HG03097 (cell line): ENCODE data around the gene DCAF4.

Experiments used
- ATAC-seq: cut with Tn5 transposase; IDR thresholded peaks from one replicate; pipeline ENCODE4 v1.9.1; 2021; ENCODE audit not compliant: unreplicated experiment, low FRiP score

Gene DCAF4

DNA sequence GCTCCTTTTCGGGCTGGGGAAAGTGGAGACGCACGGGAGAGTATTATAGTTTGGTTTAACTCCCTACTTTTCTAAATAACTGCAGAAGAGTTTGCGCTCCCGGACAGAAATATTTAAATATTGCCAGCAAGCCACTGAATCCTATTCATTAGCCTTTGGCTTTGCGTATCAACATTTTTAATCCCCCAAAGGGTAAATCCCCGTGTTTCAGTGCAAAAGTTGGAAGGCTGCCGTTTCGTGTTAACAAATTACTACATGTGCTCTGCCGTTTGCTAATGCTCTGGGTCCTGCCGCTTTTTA, 32.0 kb upstream of the DCAF4 start:
- ATAC-seq, result no peak

- no peak for ATAC-seq
These were observed 31.5 kb upstream of the DCAF4 start for GRCh38 chr14:72894623-72895378.

GRCh38 chr14:72898448-72898847, 27.8 kb upstream of the DCAF4 start:
- no peak for ATAC-seq

DNA sequence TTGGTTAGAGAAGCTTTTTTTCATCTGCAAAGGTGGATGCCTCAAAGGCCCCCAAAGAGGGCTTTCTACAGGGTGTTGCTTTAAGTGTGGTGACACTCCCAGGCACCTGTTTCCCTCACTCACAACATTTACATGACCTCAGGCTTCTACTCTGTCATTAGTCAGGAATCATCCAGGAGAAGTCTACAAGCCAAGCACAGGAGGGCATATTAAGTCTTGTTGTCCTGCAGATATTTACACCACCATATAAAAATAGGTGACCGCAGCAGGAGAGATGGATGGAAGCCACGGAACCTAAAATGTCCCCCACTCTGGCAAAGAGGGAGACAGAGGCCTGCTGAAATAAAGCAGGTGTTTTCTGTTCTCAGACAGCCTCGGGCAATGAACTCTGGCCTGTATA, 24.9 kb upstream of the DCAF4 start:
- ATAC-seq, result no peak

- ATAC-seq, result no peak
These were observed 23.3 kb upstream of the DCAF4 start for GRCh38 chr14:72902801-72903530.

DNA sequence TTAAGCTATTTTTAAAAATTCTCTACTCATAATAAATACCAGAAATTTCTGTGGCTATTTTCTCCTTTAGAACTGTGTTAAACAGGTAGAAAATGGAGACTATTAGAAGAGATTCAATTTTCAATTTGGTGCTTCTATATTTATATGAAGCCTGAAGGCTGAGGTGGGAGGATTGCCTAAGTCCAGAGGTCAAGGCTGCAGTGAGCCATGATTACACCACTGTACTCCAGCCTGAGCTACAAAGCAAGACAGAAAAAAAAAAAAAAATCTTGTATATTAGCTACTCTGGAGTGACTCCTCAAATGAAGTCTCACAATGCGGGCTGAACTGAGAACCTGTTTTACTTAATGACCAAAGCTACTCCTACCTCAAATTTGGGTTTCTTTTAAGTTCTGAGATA, 22.5 kb upstream of the DCAF4 start:
- no peak for ATAC-seq

GRCh38 chr14:72904218-72904617, 22.0 kb upstream of the DCAF4 start:
- no peak for ATAC-seq

- ATAC-seq, result no peak
These were observed 21.3 kb upstream of the DCAF4 start for GRCh38 chr14:72904840-72905561.

DNA sequence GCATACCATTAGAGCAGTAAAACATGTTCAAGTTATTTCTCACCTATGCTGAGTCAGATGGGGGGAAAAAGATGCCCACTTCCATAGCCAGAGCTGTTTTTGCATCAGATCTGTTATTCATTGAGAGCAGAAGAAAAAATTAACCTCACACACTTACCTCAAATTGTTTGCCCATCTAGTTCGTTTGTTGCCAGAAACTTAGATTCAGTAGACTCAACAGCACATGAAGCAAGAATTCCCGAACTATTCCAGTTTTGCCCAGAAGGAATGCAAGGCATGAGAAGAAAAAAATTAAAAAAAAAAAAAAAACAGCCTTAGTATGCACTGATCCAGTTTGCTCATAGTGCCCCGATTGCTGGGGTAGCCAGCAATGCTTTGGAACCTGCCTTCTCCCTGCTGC, 19.9 kb upstream of the DCAF4 start:
- no peak for ATAC-seq

- ATAC-seq, result no peak
These were observed 19.4 kb upstream of the DCAF4 start for GRCh38 chr14:72906879-72907278.

DNA sequence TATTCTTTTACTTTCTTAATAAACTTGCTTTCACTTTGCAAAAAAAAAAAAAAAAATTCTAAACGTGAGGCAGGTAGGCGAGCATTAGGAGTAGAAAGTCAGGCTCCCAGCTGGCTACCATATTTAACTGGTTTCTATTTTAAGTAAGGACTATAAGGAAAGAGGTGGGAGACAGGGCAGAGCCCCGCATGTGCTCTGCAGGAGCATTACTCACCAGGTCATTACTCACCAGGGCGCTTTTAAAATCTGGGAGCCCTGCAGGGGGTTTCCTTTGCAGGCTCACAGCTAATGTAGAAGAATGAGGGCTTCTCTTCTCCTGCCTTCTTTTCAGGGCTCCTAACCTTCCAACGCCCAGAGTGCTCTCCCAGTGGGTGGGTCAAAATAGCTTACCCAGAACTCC, 18.4 kb upstream of the DCAF4 start:
- no peak for ATAC-seq

- no peak for ATAC-seq
These were observed 17.1 kb upstream of the DCAF4 start for GRCh38 chr14:72909163-72909562.

GRCh38 chr14:72913809-72914208, 12.5 kb upstream of the DCAF4 start:
- no peak for ATAC-seq

DNA sequence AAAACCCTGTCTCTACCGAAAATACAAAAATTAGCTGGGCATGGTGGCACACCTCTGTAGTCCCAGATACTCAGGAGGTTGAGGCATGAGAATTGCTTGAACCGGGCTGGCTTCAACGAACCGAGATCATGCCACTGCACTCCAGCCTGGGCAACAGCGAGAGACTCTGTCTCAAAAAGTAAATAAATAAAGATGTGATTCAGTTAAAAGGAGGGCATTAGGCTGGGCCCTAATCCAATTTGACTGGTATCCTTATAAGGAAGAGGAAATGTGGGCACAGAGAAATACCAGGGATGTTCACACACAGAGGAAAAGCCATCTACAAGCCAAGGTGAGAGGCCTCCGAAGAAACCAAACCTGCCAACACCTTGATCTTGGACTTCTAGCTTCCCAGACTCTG, 10.1 kb upstream of the DCAF4 start:
- ATAC-seq, result no peak

DNA sequence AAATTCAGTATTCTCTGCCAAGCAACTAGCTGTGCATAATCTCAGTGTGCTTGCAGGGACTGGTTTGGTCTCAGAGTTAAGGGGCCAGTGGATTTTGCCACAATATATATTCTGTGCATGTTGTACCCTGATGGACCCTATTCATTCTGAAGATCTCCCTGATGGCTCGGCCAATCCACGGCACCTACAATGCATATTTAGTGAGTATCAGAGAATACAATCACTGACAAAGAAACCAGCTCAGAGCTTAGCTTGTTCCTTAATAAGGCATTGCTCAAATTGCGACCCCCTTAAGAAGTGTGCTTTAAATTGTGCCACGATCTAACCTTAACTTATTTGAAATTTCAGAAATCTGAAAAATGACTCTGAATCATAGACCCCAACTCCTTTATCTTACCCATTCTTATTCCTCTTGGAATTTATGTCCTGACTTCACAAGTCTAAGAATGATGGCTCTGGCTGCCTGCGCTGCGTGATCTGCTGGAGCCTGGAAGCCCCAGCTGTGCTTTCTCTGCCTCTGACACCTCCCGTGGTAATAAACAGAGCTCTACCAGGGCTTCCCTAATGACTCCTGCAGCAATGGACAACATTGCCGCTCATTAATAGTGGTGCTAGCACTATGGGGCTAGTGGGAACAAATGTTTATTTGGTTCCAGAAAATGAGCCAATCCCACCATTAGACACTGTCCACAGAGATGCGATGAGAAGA, 9.0 kb upstream of the DCAF4 start:
- no peak for ATAC-seq

- ATAC-seq, result no peak
These were observed 6.3 kb upstream of the DCAF4 start for GRCh38 chr14:72920008-72920407.

DNA sequence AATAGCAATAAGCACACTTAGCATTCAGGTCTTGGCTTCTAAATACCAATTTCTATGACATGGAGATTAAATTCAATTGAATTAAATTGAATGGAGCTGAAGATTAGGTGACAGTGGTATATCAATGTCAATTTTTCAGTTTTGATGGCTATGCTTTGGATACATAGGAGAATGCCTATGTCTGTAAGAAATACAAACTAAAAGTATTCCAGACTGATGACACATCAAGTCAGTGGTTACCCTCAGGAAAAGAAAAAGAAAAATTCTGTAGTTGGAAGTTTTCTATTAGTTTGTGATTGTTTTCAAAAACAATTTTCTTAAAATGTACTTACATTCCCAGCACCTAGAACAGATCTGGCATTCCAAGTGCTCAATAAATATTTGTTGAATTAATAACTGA, 4.9 kb upstream of the DCAF4 start:
- ATAC-seq, result no peak

GRCh38 chr14:72924337-72924736, 1.9 kb upstream of the DCAF4 start:
- ATAC-seq, result no peak

- ATAC-seq, result no peak
These were observed 999 bp upstream of the DCAF4 start for GRCh38 chr14:72925171-72925759.

DNA sequence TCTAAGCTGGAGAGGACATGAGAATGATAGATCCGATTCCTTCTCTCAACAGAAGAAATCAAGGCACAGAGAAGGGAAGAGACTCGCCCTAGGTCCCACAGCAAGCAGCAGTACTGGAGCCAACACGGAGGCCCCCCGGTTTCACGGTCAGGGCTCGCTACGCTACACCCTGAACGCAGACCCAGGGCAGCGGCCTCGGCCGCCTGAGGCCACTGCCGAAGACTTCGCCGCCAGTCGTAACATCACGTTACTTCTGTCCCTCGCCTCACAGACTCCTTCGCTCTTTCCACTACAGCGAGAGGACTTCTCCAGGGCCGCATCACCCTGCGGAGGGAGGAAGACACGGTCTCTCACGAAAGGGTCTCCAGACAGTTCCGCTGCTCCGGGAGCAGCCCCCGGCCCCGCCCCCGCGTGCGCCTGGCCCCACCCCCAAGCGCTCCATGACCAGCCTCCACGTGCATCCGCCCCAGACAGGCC, 411 bp upstream of the DCAF4 start:
- ATAC-seq, result peak; percentile 9

- no peak for ATAC-seq
These were observed 2.6 kb downstream of the DCAF4 start for GRCh38 chr14:72928872-72929271.
